ENCODE measurements around the gene E4F1. TPM values are rescaled to one million over a fixed set of nuclear protein-coding genes. Genes with fewer than 3 reads are reported as not detected.

The E4F1 gene
- total and polyA plus RNA-seq, 2 of the 8 experiments (the other 6 are each of a cell fraction or from before 2014, with no cell fraction given), result 22.2 to 27.0 TPM

DNA sequence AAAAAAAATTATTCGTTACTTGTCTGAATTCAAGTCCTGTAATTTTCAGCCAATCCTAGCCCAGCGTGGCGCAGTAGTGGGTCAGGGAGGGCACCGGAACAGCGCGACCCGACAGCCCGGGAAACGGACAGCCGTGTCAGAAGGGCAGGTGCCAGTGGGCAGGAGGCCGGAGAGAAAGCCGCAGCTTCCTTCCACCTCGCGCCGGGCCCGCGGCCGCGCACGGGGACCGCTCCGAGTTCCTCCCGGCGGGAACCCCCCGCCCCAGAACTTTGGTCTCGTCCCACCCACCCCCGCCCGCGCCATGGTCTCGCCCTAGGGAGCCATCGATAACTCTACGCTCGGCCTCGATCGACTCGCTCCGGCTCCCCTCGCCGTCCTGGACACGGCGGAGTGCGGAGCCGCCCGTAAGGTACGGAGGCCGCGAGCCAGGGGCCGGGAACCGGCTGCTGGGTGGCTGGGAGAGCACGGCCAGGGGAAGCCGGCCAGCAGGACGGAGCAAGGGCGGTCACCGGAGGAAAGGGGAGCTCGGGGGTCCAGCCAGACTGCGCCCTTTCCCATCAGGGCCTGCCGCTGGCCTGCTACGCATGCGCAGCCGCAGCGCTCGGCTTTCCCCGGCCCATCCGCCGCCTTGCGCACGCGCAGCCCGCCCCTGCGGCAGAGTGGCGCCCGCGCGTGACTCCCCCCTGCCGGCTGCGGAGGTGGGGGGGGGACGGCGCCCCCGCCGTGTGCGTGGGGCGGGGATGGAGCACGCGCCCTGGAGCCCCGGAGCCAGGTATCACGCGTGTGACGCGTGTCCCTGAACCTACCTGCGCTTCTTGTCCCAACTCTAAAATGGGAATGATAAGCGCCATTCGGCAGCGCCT lies 18.1 kb upstream of the E4F1 start, which contains the start of gene MLST8 (continued):
- TF ChIP-seq RBBP5 (IDR thresholded peaks at IDR 0.05; ENCODE audit: borderline replicate concordance, low read depth, low read length), result peak; percentile 92
- no peak for TF ChIP-seq GTF2F1 (IDR thresholded peaks at IDR 0.05; ENCODE audit: borderline replicate concordance, low read depth, low read length)
- peak; percentile 98 for TF ChIP-seq KDM4A (IDR thresholded peaks at IDR 0.05; ENCODE audit: low read depth, low read length, severe bottlenecking)
- TF ChIP-seq SP2 (IDR thresholded peaks at IDR 0.05; ENCODE audit: low read length), result no peak
- TF ChIP-seq BCL11A (IDR thresholded peaks at IDR 0.05; ENCODE audit: low read depth in 2 of 2, low read length in 2 of 2), result no peak
- TF ChIP-seq, protein P1, sequence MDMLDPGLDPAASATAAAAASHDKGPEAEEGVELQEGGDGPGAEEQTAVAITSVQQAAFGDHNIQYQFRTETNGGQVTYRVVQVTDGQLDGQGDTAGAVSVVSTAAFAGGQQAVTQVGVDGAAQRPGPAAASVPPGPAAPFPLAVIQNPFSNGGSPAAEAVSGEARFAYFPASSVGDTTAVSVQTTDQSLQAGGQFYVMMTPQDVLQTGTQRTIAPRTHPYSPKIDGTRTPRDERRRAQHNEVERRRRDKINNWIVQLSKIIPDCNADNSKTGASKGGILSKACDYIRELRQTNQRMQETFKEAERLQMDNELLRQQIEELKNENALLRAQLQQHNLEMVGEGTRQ (IDR thresholded peaks at IDR 0.05; ENCODE audit: low read length), result no peak
- no peak for TF ChIP-seq POU5F1 (IDR thresholded peaks at IDR 0.05; ENCODE audit: low read depth, low read length)
- no peak for TF ChIP-seq GABPA (IDR thresholded peaks at IDR 0.05; ENCODE audit: borderline replicate concordance, insufficient read depth, low read length)
- TF ChIP-seq SP4 (IDR thresholded peaks at IDR 0.05; ENCODE audit: low read length), result 0 out of 2 replicates have a peak, but pooled peaks have one; percentile 91
- peak; percentile 88 for TF ChIP-seq ASH2L (IDR thresholded peaks at IDR 0.05; ENCODE audit: low read length)
- TF ChIP-seq, protein P2, sequence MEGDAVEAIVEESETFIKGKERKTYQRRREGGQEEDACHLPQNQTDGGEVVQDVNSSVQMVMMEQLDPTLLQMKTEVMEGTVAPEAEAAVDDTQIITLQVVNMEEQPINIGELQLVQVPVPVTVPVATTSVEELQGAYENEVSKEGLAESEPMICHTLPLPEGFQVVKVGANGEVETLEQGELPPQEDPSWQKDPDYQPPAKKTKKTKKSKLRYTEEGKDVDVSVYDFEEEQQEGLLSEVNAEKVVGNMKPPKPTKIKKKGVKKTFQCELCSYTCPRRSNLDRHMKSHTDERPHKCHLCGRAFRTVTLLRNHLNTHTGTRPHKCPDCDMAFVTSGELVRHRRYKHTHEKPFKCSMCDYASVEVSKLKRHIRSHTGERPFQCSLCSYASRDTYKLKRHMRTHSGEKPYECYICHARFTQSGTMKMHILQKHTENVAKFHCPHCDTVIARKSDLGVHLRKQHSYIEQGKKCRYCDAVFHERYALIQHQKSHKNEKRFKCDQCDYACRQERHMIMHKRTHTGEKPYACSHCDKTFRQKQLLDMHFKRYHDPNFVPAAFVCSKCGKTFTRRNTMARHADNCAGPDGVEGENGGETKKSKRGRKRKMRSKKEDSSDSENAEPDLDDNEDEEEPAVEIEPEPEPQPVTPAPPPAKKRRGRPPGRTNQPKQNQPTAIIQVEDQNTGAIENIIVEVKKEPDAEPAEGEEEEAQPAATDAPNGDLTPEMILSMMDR (IDR thresholded peaks at IDR 0.05; ENCODE audit: control extremely low read depth in 1 of 3, insufficient read depth in 1 of 3, low read depth in 1 of 3, low read length in 3 of 3), result no peak
- no peak for TF ChIP-seq RXRA (IDR thresholded peaks at IDR 0.05; ENCODE audit: insufficient read depth, low read depth, low read length)
- no peak; a peak in 1 of 4 replicates for TF ChIP-seq HDAC2 (IDR thresholded peaks at IDR 0.05; ENCODE audit: borderline replicate concordance in 1 of 2, low read depth in 2 of 2, low read length in 2 of 2)
- TF ChIP-seq POLR2A (IDR thresholded peaks at IDR 0.05; ENCODE audit: control extremely low read depth in 1 of 2, low read depth in 2 of 2, low read length in 2 of 2), result peak in 1 of 2 experiments; percentile 94; a peak in 2 of 3 replicates
- TF ChIP-seq RFX5 (IDR thresholded peaks at IDR 0.05; ENCODE audit: borderline replicate concordance, low read depth, low read length), result no peak
- TF ChIP-seq CBX8 (IDR thresholded peaks at IDR 0.05; ENCODE audit: borderline replicate concordance, low read depth, low read length), result no peak
- peak; percentile 65; the same call in 1 of the 2 replicates for TF ChIP-seq KDM5A (IDR thresholded peaks at IDR 0.05; ENCODE audit: low read length)
- 0 out of 2 replicates have a peak, but pooled peaks have one; percentile 22 for TF ChIP-seq SUZ12 (IDR thresholded peaks at IDR 0.05; ENCODE audit: low read length)
- no peak for TF ChIP-seq BRCA1 (IDR thresholded peaks at IDR 0.05; ENCODE audit: low read depth, low read length)
- TF ChIP-seq SP1 (IDR thresholded peaks at IDR 0.05; ENCODE audit: low read depth, low read length), result no peak
